HK-2 (cell line): ENCODE data around the gene CNIH4.
"Not testable (repeated sequence)": the region's sequence is repeated elsewhere in the genome, so short reads cannot be mapped to it uniquely, and the experiment has no call there.

Experiments
- DNase-seq: peaks from one replicate; pipeline ENCODE4 v3.0.0-alpha.2; 2018; ENCODE audit not compliant: unreplicated experiment

Gene CNIH4

DNA sequence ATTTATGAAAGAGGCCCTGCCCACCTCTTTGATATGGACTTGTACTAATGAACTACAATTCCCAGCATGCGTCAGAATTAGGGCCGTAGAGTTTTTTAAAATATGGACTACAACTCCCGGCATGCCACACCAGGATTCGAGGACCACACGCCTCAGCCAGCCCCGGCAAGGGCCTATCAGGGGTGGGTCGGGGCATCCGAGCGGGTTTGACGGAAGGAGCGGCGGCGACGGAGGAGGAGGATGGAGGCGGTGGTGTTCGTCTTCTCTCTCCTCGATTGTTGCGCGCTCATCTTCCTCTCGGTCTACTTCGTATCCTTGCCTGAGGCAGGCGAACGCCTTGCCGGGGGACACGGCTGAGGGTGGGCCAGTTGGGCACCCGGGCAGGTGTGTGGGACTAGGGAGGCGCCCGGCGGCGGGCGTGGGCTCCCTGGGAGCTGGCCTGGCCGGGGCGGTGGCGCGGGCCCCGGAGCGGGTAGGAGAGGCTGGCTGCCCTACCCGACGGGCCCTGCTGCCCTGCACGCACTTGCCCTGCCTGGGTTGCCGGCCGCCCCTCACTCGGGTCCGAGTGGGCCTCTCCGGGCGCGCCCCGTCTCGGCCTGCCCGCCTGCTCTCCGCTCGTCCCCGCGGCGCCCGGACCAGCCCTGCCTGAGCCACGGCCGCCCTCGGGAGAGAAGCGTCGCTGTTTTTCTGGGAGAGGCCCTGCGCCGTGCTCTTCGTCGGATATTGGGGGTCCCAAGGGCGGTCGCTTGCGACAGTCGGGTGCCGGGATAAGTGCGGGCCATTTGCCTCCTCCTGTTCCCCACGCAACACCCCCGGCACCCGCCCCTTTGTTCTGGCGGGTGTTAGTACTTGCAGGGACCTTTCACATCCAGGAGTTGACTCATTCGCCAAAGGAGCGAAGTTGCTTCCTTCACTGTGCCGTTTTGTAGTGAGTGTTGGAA, at the start of gene CNIH4:
Gene CNIH4 (plus strand): TSS at position 195 of the 941 bp plus-strand sequence. CDS start 46 bp downstream, at position 241.
- peak; percentile 96 for DNase-seq

DNA sequence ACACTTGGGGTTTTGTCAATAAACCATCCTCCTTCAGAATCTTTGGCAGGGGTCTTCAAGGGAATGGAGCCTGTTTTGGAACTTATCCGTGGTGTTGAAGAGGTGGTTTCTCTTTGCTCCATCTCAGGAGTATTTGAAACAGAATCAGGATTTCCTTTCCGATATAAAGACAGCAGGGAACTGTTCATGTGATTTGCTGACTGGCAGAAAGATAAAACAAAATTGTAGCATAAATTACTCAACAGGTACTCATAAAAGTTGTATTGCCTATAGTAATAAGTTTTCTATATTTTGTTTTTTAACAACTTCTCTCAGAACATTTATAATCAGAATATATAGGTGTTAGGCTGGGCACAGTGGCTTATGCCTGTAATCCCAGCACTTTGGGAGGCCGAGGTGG, 48.6 kb upstream of the CNIH4 start:
- DNase-seq, result no peak

DNA sequence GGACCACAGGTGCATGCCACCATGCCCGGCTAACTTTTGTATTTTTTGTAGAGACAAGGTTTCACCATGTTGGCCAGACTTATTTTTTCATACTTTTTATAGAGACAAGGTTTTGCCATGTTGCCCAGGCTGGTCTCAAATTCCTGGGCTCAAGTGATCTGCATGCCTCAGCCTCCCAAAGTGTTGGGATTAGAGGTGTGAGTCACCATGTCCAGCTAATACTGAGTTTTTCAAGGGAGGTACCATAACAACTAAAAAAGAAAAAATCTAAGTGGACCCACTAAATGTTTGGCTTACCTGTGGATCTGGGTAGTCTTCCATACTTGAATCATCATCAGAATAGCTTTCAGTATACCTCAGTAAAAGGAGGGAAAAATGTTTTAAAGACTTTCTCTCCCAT, 45.2 kb upstream of the CNIH4 start:
- DNase-seq, result not testable (repeated sequence)

DNA sequence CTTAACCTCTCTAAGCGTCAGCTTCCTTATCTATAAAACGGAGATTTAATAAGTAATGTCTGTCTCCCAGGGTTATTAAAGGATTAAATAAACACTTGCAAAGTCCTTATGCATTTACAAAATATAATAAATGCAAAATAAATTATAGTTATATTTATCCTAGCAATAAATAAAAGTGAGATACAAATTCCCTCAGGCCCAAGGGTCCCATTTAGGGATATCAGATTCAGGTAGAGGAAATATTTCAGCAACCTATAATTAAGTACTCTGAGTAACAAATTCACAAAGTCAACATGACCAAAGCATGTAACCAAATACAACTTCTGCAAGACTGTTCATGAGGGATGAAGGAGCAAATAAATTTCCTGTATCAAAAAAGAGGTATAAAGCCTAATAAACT, 44.7 kb upstream of the CNIH4 start:
- no peak for DNase-seq

DNA sequence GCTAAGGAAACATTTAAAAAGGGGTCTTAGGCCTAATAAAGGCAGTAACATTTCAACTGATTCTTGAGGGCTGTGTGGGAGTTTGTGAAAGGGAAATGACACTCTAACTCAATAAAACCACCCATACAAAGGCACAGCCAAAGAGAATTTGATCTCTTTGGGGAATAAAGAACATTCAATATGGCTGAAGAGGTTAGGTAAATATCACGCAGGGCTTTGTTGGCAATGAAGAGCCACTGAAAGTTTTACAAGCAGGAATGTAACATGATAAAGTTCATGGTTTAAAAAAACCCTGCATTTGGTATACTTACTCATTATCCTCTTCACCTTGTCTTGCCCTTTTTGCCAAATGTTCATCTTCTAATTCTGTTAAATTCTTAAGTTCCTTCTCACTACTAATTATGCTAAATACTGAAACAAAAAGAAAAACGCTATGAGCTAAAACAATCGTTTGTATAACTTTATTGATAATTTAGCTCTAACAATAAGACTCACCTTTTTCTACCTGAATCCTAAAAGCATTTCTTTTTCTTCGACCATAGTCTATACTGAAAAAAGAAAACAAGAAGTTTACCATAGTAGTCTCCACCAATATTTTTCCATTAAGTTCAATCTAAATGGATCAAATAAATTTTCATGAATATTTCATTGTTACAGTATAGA, 39.2 kb upstream of the CNIH4 start:
- DNase-seq, result no peak

DNA sequence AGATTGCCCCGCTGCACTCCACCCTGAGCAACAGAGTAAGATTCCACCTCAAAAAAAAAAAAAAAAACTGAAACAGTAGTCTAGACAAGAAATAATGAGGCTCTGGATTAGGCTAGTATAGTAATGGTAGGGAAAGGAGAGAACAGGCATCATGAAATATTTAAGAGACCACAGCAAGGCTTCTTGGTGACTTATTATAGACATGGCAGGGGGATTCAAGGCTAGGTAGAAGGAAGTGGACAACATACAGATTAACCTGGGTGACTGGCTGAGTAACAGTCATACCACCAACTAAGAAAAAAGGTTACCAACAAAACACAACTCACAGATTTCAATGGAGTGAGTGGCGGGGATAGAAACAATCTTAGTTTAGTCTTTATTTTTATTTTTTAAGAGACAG, 35.0 kb upstream of the CNIH4 start:
- no peak for DNase-seq

DNA sequence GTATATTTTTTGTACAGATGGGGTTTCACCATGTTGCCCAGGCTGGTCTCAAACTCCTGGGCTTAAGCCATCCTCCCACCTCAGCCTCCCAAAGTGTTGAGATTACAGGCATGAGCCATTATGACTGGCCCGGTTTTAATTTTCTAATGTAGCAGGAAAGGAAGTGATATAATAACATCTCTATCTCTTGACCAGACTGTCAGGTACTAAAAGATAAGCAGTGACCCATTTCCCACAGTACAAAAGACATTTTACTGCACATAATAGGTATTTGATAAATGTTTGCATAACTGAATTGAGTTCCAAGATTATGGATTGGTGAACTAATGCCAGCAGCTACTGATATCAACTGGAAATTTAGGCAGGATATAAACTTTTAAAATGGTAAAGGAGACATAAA, 30.7 kb upstream of the CNIH4 start:
- DNase-seq, result no peak

DNA sequence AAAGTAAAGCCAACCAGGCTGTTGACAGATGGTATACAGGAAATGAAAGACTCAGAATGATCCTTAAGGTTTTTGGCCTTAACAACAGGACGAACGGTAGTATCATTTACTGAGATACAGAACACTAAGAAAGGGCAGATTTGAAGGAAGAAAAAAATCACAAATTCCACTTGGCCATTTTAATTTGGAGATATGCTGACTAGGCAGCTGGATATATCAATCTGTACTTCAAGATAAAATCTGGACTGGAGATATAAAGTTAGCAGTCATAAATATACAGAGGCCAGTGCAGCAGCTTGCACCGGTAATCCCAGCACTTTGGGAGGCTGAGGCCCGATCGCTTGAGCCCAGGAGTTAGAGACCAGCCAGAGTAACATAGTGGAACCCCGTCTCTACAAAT, 28.0 kb upstream of the CNIH4 start:
- DNase-seq, result no peak

DNA sequence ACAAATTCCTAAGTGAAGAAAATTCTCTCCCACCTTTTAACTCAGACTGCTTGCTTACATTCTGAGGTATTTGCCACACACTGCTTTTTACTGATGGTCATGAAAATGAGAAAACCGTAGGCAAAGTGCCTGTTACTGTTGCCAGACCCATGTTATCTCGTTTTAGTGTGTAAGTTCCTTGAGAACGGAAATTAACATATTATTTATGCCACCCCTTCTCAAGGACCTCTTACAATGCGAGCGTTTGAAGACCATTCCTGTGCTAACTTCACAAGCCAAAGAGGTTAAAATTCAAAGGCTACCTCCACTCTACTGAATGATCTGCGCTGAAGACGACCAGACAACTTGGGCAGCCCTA, 27.2 kb upstream of the CNIH4 start:
- DNase-seq, result no peak

DNA sequence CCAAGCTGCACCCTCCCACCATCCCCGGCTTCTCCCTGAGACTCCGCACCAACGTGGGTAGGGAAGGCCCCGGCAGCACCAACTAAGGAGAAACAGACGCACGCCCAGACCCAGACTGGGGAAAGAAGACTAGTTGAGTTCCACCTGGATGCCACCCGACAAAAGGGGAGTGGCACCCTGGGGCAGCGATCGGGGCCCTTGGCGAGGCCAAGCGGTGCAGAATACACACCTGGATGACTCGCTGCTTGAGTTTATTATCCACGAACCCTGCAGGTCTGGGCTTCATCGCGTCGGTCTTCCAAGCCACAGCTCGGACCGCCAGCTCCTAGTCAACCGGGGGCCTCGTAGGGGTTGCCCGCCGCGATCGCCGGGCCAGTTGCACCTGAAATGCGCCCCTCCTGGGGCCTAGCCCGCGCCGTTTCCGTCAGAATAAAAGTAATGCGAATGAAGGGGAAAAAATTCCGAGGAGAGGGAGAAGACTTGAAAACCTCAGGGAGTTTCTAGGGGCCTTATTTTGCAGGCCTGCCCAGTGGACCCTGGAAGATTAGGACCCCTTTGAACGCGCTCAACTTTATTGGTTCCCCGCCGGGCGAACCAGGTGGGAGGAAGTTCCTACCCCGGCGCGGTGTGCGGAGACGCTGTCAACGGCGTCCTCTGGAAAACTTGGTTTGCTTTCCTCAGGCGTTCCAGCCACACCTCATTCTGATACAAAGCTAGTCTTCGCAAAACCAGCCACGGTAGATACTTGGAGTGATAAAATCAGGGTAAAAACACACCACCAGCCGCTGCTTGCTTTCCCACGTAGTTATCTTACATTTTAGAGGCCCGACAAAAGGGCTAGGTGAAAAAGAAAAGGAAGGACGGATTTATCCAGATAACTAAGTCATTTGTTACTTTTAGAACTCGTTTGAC, 26.6 kb upstream of the CNIH4 start, which contains the start of gene NVL:
Gene NVL (minus strand): TSS at position 331 of the 912 bp plus-strand sequence. CDS start 45 bp downstream, at position 286.
- DNase-seq, result peak; percentile 90

DNA sequence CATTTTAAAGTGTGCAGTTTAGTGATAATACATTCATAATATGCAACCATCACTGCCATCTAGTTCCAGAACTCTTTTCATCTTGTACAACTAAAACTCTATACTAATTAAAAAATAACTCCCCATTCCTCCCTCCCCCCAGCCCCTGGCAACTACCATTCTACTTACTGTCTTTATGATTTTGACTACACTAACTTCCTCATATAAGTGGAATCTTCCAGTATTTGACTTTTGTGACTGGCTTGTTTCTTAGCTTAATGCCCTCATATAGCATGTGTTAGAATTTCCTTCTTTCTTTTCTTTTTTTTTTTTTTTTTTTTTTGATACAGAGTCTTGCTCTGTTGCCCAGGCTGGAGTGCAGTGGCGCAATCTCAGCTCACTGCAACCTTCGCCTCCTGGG, 25.4 kb upstream of the CNIH4 start:
- no peak for DNase-seq

DNA sequence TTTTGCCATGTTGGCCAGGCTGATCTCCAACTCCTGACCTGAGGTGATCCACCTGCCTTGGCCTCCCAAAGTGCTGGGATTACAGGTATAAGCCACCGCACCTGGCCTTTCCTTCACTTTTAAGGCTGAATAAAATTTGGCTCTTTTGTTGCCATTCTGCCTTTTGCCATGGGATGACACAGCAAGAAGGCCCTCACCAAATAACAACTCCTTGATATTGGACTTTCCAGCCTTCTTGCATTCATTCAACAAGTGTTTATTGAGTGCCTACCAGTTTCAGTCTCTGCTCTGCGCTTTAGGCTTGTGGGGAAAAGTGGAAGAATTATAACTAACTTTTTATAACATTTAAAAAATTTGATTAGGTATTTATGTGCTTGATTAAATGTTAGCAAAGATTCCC, 24.9 kb upstream of the CNIH4 start:
- DNase-seq, result no peak

DNA sequence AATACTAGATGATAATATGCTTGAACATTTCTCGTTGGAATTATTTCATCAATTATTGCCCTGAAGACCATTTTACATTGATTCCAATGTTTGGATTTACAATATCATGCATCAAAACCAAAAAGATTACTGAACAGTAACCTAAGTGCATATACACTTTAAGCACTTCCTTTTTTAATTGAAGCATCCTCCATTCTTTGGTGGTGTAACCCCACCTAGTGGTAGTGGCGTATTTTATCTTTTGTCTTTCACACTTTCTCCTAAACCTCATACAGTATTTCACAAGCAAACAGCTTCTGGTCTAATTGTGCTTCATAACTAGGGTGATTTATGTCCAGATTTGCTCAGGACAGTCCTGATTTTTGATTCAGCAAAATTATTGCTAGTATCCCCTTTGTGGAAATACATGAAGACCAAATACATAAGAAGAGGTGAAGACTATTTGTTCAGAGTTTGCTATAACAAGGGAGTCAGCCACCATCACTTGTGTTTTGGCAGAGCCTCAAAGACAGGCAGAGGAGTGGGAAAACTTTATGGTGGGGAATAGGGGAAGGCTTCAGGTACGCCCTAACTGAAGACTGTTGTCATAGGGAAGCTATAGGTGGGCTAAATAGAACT, 23.3 kb upstream of the CNIH4 start:
- DNase-seq, result no peak

DNA sequence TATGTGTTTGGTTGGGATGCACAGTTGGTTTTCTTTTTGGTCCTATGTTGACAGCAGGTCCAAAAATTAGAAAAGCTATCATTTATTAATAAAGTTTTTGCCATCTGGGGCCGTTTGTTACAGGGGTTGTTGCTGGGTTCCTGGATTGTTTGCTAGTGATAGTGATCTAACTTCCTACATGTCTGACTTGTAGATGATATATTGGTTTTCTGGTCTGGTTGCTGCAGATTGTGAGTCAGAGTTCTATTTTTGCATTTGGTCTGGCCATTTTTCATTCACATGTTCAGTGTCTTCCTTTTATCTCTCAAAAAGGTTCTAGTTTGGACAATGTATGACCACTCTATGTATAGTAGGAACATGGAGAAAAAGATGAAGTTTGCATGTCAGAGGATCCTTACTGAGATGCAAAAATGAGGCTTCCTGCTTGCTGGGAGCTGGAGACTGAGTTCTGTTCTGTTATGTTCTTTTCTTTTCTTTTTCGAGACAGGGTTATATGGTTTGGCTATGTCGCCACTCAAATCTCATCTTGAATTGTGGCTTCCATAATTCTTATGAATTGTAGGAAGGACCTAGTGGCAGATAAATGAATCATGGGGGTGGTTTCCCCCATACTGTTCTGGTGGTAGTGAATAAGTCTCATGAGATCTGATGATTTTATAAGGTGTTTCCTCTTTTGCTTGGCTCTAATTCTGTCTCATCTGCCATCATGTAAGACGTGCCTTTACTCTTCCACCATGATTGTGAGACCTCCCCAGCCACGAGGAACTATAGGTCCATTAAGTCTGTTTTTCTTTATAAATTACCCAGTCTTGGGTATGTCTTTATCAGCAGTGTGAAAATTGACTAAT, 22.5 kb upstream of the CNIH4 start:
- no peak for DNase-seq

DNA sequence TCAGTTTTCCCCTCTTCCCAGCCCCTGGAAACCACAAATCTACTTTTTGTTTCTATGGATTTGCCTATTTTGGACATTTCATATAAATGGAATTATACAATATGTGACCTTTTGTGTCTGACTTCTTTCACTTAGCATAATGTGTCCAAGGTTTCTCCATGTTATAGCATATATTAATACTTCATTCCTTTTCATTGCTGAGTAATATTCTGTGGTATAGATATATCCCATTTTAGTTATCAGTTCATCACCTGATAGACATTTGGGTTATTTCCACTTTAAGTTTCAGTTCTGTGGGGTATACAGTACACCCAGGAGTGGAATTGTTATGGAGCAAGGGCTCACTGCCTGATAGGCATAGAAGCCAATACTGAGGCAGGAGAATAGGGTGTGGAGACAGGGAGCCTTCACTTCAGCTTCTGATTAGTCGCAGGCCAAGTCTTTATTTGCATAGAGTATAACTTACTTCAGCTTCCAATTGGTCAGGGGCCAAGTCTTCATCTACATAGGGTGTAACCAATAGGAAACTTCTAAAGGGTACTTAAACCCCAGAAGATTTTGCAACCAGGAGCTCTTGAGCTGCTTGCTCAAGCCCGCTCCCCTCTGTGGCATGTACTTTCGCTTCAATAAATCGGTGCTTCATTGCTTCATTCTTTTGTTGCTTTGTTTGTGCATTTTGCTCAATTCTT, 18.4 kb upstream of the CNIH4 start:
- no peak for DNase-seq

DNA sequence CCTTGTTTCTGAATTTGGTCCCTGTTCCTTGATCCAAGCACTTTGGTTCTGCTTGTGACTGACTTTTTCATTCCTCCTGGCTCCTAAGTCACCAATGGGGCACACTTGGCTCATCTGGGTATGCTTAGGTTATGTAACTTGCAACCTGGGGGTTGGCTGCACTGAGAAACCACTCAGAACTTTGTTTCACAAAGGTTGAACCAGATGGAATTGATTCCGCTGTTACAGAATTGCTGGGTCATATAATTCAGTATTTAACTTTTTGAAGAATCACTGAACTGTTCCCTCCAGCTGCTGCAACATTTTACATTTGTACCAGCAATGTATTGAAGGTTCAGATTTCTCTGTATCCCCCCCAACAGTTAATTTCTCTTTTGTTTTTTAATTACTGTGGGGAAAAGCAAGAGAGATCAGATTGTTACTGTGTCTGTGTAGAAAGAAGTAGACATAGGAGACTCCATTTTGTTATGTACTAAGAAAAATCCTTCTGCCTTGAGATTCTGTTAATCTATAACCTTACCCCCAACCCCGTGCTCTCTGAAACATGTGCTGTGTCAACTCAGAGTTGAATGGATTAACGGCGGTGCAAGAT, 17.1 kb upstream of the CNIH4 start:
- no peak for DNase-seq

DNA sequence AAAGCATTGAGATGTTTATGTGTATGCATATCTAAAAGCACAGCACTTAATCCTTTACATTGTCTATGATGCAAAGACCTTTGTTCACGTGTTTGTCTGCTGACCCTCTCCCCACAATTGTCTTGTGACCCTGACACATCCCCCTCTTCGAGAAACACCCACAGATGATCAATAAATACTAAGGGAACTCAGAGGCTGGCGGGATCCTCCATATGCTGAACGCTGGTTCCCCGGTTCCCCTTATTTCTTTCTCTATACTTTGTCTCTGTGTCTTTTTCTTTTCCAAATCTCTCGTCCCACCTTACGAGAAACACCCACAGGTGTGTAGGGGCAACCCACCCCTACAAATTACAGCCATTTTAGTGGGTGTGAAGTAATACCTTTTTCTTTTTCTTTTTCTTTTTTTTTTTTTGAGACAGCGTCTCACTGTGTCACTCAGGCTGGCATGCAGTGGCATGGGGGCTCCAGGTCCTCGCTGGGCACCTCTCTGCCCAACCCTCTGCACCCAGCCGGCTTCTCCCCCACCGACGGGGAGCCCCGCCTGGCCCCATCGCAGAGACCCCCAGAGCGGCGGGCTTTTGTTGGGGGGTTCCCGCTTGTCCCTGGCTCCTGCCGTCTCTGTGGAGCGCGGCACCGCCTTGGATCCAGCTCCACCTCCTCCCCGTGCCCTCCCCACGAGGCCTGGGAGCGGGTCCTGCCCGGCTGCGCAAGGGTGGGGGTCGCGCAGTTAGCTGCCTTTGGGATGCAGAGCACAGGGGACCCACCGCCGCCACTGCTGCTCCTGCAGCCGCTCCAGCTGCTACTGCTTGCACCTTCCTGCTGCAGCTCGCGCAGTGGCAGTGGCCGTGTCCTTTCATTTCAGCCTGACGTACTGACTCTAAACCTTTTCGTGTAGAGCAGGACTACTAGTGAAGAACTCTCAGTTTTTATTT, 16.0 kb upstream of the CNIH4 start:
- DNase-seq, result not testable (repeated sequence)

DNA sequence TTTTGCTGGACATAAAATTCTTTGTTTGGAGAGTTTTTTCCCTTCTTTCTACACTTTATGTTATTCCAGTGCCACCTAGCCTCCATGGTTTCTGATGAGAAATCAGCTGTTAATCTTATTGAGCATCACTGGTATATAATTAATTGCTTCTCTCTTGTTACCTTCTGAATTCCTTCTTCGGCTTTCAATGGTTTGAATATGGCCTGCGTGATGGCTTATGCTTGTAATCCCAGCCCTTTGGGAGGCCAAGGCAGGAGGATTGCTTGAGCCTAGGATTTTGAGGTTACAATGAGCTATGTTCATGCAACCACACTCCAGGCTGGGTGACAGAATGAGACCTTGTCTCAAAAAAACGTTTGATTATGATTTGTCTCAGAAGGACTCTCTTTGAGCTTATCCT, 13.0 kb upstream of the CNIH4 start:
- no peak for DNase-seq

DNA sequence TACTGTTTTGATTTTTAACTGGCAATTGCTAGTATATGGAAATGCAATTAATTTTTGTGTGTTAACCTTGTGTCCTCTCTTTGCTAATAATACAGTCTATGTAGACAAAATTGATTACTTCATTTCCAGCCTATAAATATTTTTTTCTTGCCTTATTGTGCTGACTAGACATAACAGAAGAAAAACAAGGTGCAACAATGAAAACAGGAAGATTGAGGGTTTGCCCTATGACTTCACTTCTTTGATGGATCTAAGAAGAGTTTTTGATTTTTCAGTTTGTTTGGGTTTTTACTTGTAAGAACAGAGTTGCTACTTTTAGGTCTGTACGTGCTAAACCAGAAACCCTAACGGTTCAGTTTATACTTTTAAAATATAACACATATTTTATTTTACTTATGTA, 8.5 kb upstream of the CNIH4 start:
- no peak for DNase-seq
